Thyroid gland (tissue), 4 donors: ENCODE measurements around the gene MDGA2.

Source experiments
- CTCF ChIP-seq, 6 experiments: fragments of 200-600 bp in 3 of 6; fragments of 450-650 bp in 3 of 6; sonication (generic) in 3 of 6; IDR thresholded peaks; one replicate each; pipeline ENCODE4 v1.5.1; 2016 to 2019; ENCODE audit warnings: antibody characterized with exemption in 6 of 6, mild to moderate bottlenecking in 2 of 6, inconsistent platforms in 1 of 6, moderate library complexity in 1 of 6
- POLR2A ChIP-seq, 2 donors: fragments of 450-650 bp; IDR thresholded peaks; one replicate each; pipeline ENCODE4 v1.6.1; 2017; ENCODE audit warnings: antibody characterized with exemption in 2 of 2, mild to moderate bottlenecking in 2 of 2, moderate library complexity in 1 of 2

DNA sequence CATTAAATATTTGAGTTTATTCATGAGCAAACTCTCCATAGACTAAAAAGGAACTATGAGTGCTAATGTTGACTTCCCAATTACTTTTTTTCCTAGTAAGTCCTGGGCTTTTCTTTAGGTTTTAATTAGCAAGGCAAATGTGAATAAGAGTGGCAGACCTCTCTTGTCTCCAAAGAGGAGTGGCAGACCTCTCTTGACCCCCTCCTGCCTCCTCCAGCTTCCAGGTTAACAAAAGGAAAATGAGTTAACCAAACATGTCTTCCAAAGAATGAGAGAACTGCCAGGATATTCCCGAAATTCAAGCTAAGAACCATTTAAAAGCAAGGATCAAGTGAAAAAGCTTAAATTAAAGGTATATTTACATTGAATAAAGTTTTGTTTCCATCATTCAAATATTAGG is 253.2 kb downstream of the MDGA2 start:
- TF ChIP-seq CTCF (IDR thresholded peaks at IDR 0.05) (no peak), POLR2A (IDR thresholded peaks at IDR 0.05) (no peak)
